D721Med (cell line): Measurements from ENCODE around the gene GRIN3B.

Experiments
- DNase-seq: peaks from one replicate; pipeline ENCODE4 v3.0.0; 2011; ENCODE audit warnings: low spot score; ENCODE audit not compliant: insufficient read length
- FAIRE-seq: peaks from 2 replicates; lab custom pipeline; 2011; peaks lifted over from hg19 to GRCh38; lab: Jason Lieb, UNC
- TF ChIP-seq, protein P1 (sequence below): IDR thresholded peaks from 2 replicates; pipeline ENCODE4 v1.5.1; 2012; ENCODE audit warnings: mild to moderate bottlenecking, control low read depth; ENCODE audit not compliant: insufficient read depth; ENCODE audit errors: missing control alignments

GRIN3B gene

DNA sequence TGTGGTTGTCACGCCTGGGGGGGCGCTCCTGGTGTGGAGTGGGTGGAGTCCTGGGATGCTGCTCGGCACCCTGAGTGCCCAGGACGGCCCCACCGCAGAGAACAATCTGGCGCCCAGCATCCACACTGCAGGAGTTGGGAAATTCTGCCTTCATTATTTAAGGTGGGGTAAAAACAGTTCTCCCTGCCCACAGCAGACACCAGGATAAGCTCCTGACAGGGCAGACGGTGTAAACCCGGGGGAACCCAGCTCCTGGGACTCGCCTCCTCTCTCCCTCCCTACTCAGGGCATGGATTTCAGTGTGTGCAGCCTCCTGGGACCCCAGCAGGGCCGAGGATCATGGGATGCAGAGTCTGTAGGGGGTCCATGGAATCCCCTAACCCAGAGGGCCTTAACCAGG lies 23.7 kb upstream of the GRIN3B start:
- no peak for FAIRE-seq
- TF ChIP-seq, protein P1, sequence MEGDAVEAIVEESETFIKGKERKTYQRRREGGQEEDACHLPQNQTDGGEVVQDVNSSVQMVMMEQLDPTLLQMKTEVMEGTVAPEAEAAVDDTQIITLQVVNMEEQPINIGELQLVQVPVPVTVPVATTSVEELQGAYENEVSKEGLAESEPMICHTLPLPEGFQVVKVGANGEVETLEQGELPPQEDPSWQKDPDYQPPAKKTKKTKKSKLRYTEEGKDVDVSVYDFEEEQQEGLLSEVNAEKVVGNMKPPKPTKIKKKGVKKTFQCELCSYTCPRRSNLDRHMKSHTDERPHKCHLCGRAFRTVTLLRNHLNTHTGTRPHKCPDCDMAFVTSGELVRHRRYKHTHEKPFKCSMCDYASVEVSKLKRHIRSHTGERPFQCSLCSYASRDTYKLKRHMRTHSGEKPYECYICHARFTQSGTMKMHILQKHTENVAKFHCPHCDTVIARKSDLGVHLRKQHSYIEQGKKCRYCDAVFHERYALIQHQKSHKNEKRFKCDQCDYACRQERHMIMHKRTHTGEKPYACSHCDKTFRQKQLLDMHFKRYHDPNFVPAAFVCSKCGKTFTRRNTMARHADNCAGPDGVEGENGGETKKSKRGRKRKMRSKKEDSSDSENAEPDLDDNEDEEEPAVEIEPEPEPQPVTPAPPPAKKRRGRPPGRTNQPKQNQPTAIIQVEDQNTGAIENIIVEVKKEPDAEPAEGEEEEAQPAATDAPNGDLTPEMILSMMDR: no peak
- no peak for DNase-seq

DNA sequence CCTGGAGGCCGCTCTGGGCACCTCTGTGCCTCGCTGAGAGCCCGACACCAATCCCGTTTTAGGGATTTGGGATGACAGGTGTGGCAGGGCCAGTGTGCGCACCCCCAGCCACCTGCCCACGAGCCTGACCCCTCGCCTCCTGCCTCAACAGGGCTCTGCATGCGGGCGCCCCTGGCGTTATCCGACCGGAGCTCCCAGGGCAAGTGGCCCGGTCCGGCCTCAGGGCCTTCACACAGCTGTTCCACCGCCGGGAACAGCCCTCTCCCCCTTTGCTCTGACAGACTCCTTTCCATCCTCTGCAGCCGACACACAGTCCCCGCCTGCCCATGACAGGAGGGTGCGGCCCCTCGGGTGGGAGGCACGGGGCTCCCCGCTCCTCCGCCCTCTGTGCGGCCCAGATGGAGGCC lies 23.2 kb upstream of the GRIN3B start:
- TF ChIP-seq, protein P1: no peak
- no peak for FAIRE-seq
- no peak for DNase-seq

DNA sequence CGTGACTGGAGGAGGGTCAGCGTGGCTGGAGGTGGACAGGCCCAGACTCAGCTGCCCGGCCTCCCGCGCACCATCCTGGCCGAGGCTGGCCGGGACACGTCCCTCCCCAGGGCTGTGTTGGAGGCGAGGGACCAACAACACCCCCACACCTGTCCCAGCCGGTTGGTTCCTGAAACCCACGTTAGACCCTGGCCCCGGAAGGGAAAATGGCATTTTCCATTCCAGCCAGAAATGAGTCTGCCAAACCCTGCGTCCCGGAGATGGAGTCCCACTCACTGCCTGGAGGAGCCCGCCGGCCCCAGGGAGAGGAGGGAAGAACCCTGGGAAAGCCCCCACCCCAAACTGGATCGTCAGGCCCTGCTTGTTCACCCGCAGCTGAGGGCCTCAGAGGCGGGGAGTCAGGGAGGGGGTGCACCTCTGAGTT lies 20.9 kb upstream of the GRIN3B start:
- TF ChIP-seq, protein P1: no peak
- no peak for DNase-seq
- no peak for FAIRE-seq

DNA sequence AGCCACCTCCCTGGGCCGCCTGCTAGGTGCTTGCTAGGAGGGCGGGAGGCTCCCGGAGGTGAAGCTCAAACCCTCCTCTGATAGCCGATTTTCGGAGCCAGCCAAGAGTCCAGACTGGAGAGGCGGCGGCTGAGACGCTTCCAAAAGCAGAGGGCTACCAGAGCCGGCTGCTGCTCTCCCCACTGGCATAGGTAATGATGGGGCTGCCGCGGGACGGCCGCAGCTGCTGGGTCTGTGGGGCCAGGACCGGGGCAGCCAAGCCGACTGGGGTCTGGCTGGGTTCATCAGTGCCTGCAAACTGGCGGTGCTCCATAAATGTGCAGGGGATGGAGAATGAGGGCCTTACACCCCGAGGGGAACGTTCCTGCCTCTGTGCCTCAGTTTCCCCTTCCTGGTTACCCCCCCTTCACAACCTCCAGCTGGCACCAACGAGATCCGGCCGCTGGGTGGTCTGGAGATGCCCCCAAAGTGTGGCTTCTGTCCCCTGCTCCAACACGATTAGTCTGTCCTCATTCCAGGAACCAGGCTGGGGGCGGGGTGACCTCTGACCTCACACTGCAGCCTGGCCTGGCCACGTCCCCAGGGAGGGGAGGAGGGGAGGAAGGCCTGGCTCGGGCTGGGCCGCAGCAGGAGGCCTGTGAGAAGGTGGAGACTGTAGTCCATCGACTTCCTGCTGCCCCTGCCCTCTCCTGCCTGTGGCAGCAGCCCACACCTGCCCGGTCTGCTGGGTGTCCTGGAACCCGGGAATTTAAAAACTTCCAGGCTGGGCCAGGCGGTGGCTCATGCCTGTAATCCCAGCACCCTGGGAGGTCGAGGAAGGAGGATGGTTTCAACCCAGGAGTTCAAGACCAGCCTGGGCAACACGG lies 19.9 kb upstream of the GRIN3B start:
- DNase-seq: no peak
- TF ChIP-seq, protein P1: no peak
- FAIRE-seq: no peak

DNA sequence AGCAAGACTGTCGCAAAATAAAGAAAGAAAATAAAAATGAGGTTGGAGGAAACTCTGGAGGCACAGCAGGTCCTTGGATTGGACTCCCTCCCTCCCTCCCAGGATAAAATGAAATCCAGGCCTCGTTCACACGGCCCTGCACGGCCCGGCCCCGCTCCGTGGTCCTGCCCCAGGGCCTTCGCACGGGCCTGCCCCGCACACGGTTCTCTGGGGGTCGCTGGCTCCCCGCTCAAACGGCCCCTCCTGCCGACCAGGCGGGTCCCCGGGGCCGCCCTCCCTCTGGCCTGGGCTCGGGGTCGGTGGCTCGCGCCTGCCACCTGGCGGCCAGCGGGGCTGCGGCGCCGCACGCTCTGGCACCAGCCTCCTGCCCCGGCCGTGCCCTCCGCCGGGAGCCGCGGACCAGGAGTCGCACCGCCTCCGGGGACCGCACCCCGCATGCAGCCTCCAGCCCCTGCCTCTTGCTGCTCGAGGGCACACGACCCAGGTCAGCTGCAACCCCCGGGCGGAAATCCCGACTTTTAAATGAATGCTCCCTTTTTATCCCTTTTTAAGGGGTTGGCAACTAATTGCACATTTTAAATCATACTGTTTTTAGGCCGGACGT lies 17.6 kb upstream of the GRIN3B start:
- DNase-seq (peak; percentile 98), FAIRE-seq (no peak)
- TF ChIP-seq, protein P1: peak; percentile 82

DNA sequence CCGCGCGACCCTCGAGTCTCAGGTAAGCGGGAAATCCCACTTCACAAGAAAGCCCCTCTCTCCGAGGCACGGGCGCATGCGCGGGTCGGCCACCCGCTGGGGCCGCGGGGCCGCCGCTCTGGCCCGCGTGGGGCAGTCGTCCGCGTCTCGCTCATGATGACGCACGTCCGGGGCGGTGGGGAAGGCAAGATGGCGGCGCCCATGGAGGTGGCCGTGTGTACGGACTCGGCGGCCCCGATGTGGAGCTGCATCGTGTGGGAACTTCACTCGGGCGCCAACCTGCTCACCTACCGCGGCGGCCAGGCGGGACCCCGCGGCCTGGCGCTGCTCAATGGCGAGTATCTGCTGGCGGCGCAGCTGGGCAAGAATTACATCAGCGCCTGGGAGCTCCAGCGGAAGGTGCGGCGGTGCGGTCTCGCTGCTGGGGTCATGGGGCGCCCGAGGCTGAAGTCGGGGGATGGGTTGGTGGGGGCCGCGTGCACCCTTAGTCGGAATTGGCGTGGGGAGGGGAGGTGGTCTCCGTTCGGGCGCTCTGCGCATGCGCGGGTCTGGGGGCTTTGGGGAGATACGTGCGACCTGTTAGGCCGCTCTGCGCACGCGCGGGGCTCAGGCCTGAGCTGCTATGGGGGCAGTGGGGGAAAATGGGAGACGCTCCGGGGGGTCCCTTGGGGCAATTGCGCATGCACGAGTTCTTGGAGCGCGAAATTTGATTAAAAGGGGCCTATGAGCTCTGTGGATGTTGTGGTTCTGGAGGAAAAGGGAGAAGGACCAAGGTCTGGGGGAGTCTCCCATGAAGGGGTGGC lies 15.9 kb upstream of the GRIN3B start, which contains the start of gene WDR18:
WDR18 (plus strand) TSS at position 181 of the 803 bp plus-strand sequence; CDS start at position 190, 9 bp downstream.
- DNase-seq (peak; percentile 99), FAIRE-seq (no peak)
- TF ChIP-seq, protein P1: no peak
